ENCODE measurements around the gene DOCK1. TPM values are rescaled to one million over a fixed set of nuclear protein-coding genes. Genes with fewer than 3 reads are reported as not detected.

The DOCK1 gene
- polyA plus RNA-seq, 1 donor = 29.5 TPM

GRCh38 chr10:127092916-127093315 lies 187.7 kb downstream of the DOCK1 start:
- Histone ChIP-seq H3K4me1 (ENCODE audit: control insufficient read depth, insufficient read depth, low read length) (peaks cover 4% of the 10 kb centered on the region), H3K9me3 (ENCODE audit: control insufficient read depth, low read depth, low read length) (no peaks in the 10 kb centered on the region), H3K36me3 (ENCODE audit: control insufficient read depth, insufficient read depth, low read length) (peaks cover 4% of the 10 kb centered on the region), H3K4me3 (ENCODE audit: low read length) (no peak overlapping the region), H3K27ac (ENCODE audit: low read length) (no peak overlapping the region), H3K27me3 (ENCODE audit: control insufficient read depth, insufficient read depth, low read length) (no peaks in the 10 kb centered on the region)
- WGBS (ENCODE audit: insufficient coverage, low lambda C conversion rate) = no CpG with 5 or more reads among the region's 9 CpGs
- no peak for DNase-seq

DNA sequence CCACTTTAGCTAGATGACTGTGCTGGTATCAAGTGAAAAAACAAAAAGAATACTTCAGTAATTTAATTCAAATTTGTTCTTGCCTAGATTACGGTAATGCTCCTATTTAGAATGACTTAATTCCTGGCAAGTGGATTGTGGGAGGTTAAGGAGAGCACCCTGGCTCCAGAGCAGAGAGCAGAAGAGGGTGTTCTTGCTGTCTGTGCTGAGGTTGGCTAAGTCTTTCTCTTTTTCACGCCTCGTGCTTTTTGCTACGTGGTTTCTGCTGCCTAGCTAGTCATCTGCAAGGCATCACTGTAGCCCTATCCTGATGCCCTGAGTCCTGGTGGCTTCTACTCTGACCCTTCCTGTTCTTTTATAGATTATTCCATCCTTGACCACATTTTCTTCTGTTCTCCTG lies 189.8 kb downstream of the DOCK1 start:
- H3K27ac ChIP-seq (ENCODE audit: low read length) = no peak overlapping the region

GRCh38 chr10:127100983-127101615 lies 195.9 kb downstream of the DOCK1 start:
- no peak overlapping the region for H3K27ac ChIP-seq (ENCODE audit: low read length)
- no peaks in the 10 kb centered on the region for H3K27me3 ChIP-seq (ENCODE audit: control insufficient read depth, insufficient read depth, low read length)
- peaks cover 18% of the 10 kb centered on the region for H3K36me3 ChIP-seq (ENCODE audit: control insufficient read depth, insufficient read depth, low read length)
- no peaks in the 10 kb centered on the region for H3K9me3 ChIP-seq (ENCODE audit: control insufficient read depth, low read depth, low read length)
- WGBS (ENCODE audit: insufficient coverage, low lambda C conversion rate) = no CpG with 5 or more reads among the region's 10 CpGs
- H3K4me1 ChIP-seq (ENCODE audit: control insufficient read depth, insufficient read depth, low read length) = no peaks in the 10 kb centered on the region
- DNase-seq = no peak
- H3K4me3 ChIP-seq (ENCODE audit: low read length) = no peak overlapping the region

More for the DNA sequence above, 189.8 kb downstream of the DOCK1 start:
- H3K9me3 ChIP-seq (ENCODE audit: control insufficient read depth, low read depth, low read length) = no peaks in the 10 kb centered on the region
- no peak for DNase-seq
- H3K4me3 ChIP-seq (ENCODE audit: low read length) = no peak overlapping the region
- 100% methylated on average over 3 of the region's 4 CpGs for WGBS (ENCODE audit: insufficient coverage, low lambda C conversion rate)
- H3K4me1 ChIP-seq (ENCODE audit: control insufficient read depth, insufficient read depth, low read length) = peaks cover 4% of the 10 kb centered on the region
- H3K27me3 ChIP-seq (ENCODE audit: control insufficient read depth, insufficient read depth, low read length) = no peaks in the 10 kb centered on the region
- peaks cover 16% of the 10 kb centered on the region for H3K36me3 ChIP-seq (ENCODE audit: control insufficient read depth, insufficient read depth, low read length)

DNA sequence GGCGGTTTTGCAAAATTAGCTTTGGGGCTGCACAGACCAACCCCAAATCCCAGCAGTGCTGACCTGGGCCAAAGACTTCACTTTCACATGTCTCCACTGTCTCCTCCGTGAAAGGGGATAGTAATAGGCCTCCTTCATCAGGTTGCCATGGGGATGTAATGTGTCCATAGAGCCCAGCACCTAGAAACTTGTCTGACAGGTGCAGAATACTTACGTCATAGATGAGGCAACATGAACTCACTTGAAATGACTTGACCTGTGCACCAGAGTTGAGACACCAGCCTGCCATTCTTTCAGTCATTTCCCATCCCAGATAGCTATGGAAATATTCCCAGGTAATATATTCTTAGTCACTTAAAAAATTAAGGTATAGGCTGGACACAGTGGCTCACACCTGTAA lies 196.9 kb downstream of the DOCK1 start:
- no peak overlapping the region for H3K4me3 ChIP-seq (ENCODE audit: low read length)
- no peaks in the 10 kb centered on the region for H3K27me3 ChIP-seq (ENCODE audit: control insufficient read depth, insufficient read depth, low read length)
- H3K9me3 ChIP-seq (ENCODE audit: control insufficient read depth, low read depth, low read length) = no peaks in the 10 kb centered on the region
- WGBS (ENCODE audit: insufficient coverage, low lambda C conversion rate) = no CpG with 5 or more reads among the region's 3 CpGs
- H3K4me1 ChIP-seq (ENCODE audit: control insufficient read depth, insufficient read depth, low read length) = no peaks in the 10 kb centered on the region
- H3K36me3 ChIP-seq (ENCODE audit: control insufficient read depth, insufficient read depth, low read length) = peaks cover 27% of the 10 kb centered on the region
- H3K27ac ChIP-seq (ENCODE audit: low read length) = no peak overlapping the region
- DNase-seq = no peak

DNA sequence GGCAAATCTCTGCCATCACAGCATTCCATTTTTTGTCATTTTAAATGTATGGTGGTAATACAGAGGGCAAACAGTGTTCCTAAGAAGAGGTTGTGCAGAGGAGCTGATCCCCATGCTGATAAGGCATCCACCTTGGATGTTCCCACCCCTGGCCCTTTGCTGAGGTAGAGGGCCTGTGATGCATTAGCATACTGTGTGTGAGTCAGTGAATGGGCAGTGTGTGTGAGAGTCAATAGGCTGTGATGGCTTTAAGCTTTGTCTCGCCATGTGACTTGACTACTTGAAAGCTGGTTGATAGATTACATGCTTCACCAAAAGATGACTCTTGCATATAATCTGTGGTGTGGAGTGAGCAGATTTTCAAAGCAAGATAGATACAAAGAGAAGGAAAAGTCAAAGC lies 209.9 kb downstream of the DOCK1 start:
- Histone ChIP-seq H3K36me3 (ENCODE audit: control insufficient read depth, insufficient read depth, low read length) (peaks cover 27% of the 10 kb centered on the region), H3K27me3 (ENCODE audit: control insufficient read depth, insufficient read depth, low read length) (no peaks in the 10 kb centered on the region), H3K27ac (ENCODE audit: low read length) (no peak overlapping the region), H3K4me1 (ENCODE audit: control insufficient read depth, insufficient read depth, low read length) (no peaks in the 10 kb centered on the region), H3K4me3 (ENCODE audit: low read length) (no peak overlapping the region), H3K9me3 (ENCODE audit: control insufficient read depth, low read depth, low read length) (no peaks in the 10 kb centered on the region)
- no CpG with 5 or more reads among the region's 1 CpG for WGBS (ENCODE audit: insufficient coverage, low lambda C conversion rate)
- no peak for DNase-seq

DNA sequence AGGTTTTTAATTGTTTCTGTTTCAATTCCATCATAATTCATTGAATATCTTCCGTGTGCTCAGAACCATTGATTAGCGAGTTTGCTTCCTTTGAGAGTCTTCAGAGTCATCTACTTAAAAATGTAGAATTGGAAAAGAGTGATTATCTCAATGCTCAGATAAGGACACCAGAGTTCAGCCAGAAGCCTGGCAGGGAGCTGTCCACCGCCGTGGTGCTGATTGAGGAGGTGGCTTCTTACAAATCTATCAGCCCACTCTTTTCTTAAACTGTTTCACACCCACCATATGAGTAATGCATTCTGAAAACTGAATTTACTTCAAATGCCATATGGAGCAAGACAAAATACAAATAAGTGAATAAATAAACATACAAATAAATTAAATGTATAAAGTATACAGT lies 211.9 kb downstream of the DOCK1 start:
- DNase-seq = peak; percentile 35 to 39
- Histone ChIP-seq H3K27me3 (ENCODE audit: control insufficient read depth, insufficient read depth, low read length) (no peaks in the 10 kb centered on the region), H3K9me3 (ENCODE audit: control insufficient read depth, low read depth, low read length) (no peaks in the 10 kb centered on the region), H3K27ac (ENCODE audit: low read length) (no peak overlapping the region), H3K36me3 (ENCODE audit: control insufficient read depth, insufficient read depth, low read length) (peaks cover 16% of the 10 kb centered on the region), H3K4me3 (ENCODE audit: low read length) (no peak overlapping the region), H3K4me1 (ENCODE audit: control insufficient read depth, insufficient read depth, low read length) (no peaks in the 10 kb centered on the region)
- 0% methylated on average over 1 of the region's 4 CpGs for WGBS (ENCODE audit: insufficient coverage, low lambda C conversion rate)

- Histone ChIP-seq H3K4me1 (ENCODE audit: control insufficient read depth, insufficient read depth, low read length) (no peaks in the 10 kb centered on the region), H3K27ac (ENCODE audit: low read length) (no peak overlapping the region), H3K4me3 (ENCODE audit: low read length) (no peak overlapping the region), H3K36me3 (ENCODE audit: control insufficient read depth, insufficient read depth, low read length) (peaks cover 18% of the 10 kb centered on the region), H3K9me3 (ENCODE audit: control insufficient read depth, low read depth, low read length) (no peaks in the 10 kb centered on the region), H3K27me3 (ENCODE audit: control insufficient read depth, insufficient read depth, low read length) (no peaks in the 10 kb centered on the region)
- DNase-seq = no peak
Measured at GRCh38 chr10:127118034-127118433, 212.8 kb downstream of the DOCK1 start.

DNA sequence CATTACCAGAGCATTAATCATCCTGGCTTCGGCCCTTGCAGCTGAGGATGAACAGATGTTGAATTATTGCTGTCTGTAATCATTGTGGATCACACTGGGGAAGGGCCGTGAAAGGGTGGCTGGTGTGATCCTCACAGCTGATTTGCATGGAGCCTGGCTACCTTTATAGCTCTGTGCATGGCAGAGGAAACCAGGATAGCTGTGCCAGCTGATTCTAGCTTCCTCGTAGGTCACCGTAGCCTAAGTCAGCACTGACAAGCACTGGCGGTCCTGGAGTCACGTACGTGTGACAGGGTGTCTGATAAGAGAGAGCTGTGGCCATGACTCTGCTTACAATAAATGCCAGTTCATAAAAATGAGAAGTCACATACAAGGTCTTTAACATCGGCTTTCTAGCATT lies 214.7 kb downstream of the DOCK1 start:
- H3K27ac ChIP-seq (ENCODE audit: low read length) = no peak overlapping the region
- no peaks in the 10 kb centered on the region for H3K27me3 ChIP-seq (ENCODE audit: control insufficient read depth, insufficient read depth, low read length)
- DNase-seq = no peak
- no peaks in the 10 kb centered on the region for H3K4me1 ChIP-seq (ENCODE audit: control insufficient read depth, insufficient read depth, low read length)
- no peaks in the 10 kb centered on the region for H3K9me3 ChIP-seq (ENCODE audit: control insufficient read depth, low read depth, low read length)
- WGBS (ENCODE audit: insufficient coverage, low lambda C conversion rate) = 100% methylated on average over 1 of the region's 8 CpGs
- no peak overlapping the region for H3K4me3 ChIP-seq (ENCODE audit: low read length)
- H3K36me3 ChIP-seq (ENCODE audit: control insufficient read depth, insufficient read depth, low read length) = peaks cover 9% of the 10 kb centered on the region

- H3K9me3 ChIP-seq (ENCODE audit: control insufficient read depth, low read depth, low read length) = no peaks in the 10 kb centered on the region
- H3K27ac ChIP-seq (ENCODE audit: low read length) = no peak overlapping the region
- no peaks in the 10 kb centered on the region for H3K27me3 ChIP-seq (ENCODE audit: control insufficient read depth, insufficient read depth, low read length)
- peaks cover 21% of the 10 kb centered on the region for H3K36me3 ChIP-seq (ENCODE audit: control insufficient read depth, insufficient read depth, low read length)
- 67% methylated on average over 3 of the region's 4 CpGs for WGBS (ENCODE audit: insufficient coverage, low lambda C conversion rate)
- H3K4me1 ChIP-seq (ENCODE audit: control insufficient read depth, insufficient read depth, low read length) = no peaks in the 10 kb centered on the region
- DNase-seq = no peak
- H3K4me3 ChIP-seq (ENCODE audit: low read length) = no peak overlapping the region
Measured at GRCh38 chr10:127122831-127123230, 217.6 kb downstream of the DOCK1 start.

- DNase-seq = no peak
- WGBS (ENCODE audit: insufficient coverage, low lambda C conversion rate) = 100% methylated on average over 1 of the region's 6 CpGs
- H3K27ac ChIP-seq (ENCODE audit: low read length) = no peak overlapping the region
Measured at GRCh38 chr10:127123626-127124025, 218.4 kb downstream of the DOCK1 start.

GRCh38 chr10:127125331-127125730 lies 220.1 kb downstream of the DOCK1 start:
- Histone ChIP-seq H3K4me1 (ENCODE audit: control insufficient read depth, insufficient read depth, low read length) (no peaks in the 10 kb centered on the region), H3K27ac (ENCODE audit: low read length) (no peak overlapping the region), H3K27me3 (ENCODE audit: control insufficient read depth, insufficient read depth, low read length) (no peaks in the 10 kb centered on the region), H3K9me3 (ENCODE audit: control insufficient read depth, low read depth, low read length) (no peaks in the 10 kb centered on the region), H3K36me3 (ENCODE audit: control insufficient read depth, insufficient read depth, low read length) (peaks cover 31% of the 10 kb centered on the region), H3K4me3 (ENCODE audit: low read length) (no peak overlapping the region)
- DNase-seq = no peak
- WGBS (ENCODE audit: insufficient coverage, low lambda C conversion rate) = no CpG with 5 or more reads among the region's 9 CpGs

More at GRCh38 chr10:127123626-127124025, 218.4 kb downstream of the DOCK1 start:
- Histone ChIP-seq H3K4me3 (ENCODE audit: low read length) (no peak overlapping the region), H3K36me3 (ENCODE audit: control insufficient read depth, insufficient read depth, low read length) (peaks cover 21% of the 10 kb centered on the region), H3K4me1 (ENCODE audit: control insufficient read depth, insufficient read depth, low read length) (no peaks in the 10 kb centered on the region), H3K27me3 (ENCODE audit: control insufficient read depth, insufficient read depth, low read length) (no peaks in the 10 kb centered on the region), H3K9me3 (ENCODE audit: control insufficient read depth, low read depth, low read length) (no peaks in the 10 kb centered on the region)
